GM18508 (cell line): ENCODE measurements around the gene SLAMF9.

Experiments used
- ATAC-seq: cut with Tn5 transposase; IDR thresholded peaks from one replicate; pipeline ENCODE4 v1.9.1; 2021; ENCODE audit warnings: moderate number of reproducible peaks; ENCODE audit not compliant: insufficient read depth, unreplicated experiment

Gene SLAMF9

DNA sequence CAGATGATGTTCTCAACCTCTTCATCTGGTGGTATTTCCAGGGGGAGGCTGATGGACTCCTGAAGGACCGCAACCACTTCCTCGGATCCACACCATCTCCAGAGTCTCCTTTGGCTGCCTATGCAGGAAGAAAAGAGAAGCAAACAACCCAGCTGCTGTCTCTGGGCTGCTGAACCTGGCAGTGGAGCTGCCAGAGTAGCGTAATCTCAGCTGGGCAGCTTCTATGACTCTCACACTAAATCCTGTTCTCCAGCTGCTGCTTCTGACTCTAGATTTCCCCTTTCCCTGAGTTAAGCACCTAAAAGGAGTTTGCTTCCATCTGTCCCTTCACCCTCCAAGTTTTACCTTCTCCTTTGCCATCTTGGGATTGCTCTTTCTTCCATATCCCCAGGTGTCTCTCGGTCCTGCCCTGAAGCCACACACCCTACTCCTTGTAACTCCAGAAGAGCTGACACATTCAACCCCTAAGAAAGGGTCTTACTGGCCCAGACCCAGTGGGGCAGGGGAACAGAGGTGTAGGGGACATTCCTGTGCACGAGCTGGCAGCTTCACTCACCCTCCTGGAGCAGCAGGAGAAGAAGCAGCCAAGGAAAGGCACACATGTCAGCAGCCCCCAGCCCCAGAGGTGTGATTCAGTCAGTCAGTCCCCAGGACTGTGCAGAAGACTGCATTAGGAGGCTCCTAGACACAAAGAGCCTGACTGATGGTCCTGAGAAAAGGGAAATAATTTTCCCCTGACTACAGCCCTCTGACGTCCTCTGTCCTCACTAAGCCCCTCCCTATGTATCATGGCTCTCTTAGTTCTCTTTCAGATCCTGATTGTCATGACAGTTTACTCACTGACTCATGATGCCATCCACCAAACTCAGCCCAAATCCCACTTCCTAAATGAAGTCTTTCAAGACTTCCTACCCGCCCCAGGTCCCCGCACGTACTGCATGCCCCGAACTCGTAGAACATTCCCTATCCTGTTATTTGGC is at the start of gene SLAMF9:
Gene SLAMF9 (minus strand): TSS at position 702 of the 980 bp plus-strand sequence. CDS start 100 bp downstream, at position 602.
- ATAC-seq = no peak

DNA sequence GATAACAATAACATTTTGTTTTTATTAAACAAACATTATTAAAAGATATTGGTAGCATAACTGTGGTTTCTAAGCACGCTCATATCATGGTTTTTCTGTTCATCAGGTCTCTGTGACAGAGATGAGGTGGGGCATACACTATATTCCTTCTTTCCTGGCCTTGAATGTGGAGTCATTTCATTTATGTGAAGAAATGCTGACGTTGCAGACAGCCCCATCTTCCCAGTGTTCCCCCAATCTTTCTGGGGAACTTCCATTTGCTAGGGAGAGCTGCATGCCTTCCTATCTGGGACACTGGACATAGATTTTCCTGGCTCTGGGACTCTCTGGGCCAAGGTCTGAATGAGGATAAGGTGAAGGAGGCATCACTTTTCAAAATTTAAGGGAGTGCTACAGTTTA is 47.4 kb upstream of the SLAMF9 start:
- no peak for ATAC-seq

DNA sequence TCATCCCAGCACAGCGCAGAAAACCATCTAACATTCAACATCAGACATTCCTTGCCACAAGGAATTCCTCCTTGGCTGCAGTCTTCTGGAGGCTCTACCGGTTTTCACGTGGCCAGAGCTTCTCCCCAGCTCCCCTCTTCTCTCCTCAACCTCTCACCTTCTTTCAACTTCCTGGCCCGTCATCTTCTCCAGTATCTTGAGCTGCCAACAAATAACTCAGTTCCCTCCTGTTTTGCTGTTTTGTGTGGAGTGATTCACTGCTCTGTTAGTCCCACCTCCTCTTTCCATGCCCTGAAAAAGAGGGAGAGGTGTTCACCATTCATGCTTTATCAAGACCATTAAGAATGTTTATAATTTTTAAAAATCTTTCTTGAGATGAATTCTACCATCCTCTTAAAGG is 45.2 kb upstream of the SLAMF9 start:
- ATAC-seq = no peak

DNA sequence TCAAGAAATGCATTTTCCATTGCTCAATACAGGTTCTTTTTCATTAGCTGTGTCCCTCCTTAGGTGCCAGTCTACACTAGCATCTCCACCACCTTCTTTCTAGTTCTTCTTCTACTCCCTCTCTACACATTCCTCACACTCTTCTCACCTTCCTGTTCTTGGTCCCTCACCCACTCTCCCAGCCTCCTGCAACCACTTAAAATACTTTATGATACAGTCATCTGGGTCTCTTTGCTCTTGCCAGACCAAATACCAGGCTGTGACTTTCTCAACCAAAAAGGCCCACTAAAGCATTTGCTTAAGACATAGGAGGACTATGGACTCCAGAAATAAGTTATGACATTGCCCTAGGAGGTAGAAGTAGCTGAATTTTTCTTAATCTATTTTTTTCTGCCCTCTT is 42.6 kb upstream of the SLAMF9 start:
- ATAC-seq = no peak

DNA sequence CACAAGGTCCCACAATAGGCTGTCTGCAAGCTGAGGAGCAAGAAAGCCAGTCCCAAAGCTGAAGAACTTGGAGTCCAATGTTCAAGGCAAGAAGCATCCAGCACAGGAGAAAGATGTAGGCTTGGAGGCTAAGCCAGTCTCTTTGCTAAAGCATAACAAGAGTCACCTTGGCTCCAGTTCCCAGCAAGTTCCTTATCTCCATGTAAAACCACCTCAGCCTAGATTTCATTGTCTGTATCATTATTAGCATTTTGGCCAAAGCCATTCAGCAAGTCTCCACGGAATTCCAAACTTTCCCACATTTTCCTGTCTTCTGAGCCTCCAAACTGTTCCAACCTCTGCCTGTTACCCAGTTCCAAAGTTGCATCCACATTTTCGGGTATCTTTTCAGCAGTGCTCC is 40.9 kb upstream of the SLAMF9 start:
- ATAC-seq = no peak

DNA sequence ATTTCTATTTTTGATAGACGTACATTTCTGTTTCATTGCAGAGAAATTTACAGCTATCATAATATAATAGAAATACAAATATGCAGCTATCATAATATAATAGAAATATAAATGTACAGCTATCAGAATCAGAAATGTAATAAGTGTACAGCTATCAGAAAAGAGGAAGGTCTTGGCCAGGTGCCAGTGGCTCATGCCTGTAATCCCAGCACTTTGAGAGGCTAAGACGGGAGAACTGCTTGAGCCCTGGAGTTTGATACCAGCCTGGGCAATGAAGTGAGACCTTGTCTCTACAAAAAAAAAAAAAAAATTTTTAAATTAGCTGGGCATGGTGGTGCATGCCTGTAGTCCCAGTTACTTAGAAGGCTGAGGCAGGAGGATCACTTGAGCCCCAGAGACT is 39.9 kb upstream of the SLAMF9 start:
- ATAC-seq = no peak

DNA sequence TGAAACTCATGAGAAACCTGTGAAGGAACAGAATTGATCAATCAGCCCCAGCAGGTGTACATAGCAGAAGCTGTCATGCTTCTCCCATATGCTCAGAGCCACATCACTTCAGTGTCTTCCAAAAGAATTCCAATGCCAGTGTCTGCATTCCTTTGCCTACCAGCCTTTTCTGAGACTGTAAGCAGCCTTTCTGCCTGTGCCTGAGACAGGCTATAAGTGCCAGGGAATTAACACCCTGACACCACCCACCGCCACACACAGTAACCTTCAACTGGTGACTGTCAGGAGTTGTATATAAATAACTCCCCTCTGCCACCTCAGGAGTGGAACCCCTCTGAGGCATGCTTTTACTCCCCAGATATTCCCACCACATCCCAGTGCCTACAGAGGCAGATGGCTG is 38.1 kb upstream of the SLAMF9 start:
- ATAC-seq = no peak

DNA sequence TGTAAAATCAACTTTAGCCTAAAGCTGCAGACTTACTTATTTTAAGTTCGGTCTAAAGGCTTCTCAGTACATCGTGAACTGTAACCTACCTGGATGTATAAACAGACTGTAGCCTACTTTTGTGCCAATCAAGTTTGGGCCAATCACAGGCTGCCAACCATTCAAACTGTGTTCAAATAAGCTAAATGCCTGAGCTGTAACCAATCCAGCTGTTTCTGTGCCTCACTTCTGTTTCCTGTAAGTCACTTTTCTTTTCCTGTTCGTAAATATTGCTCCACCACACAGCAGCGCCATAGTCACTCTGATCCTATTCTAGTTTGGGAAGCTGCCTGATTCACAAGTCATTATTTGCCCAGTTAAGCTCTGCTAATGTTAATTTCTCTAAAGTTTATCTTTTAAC is 37.5 kb upstream of the SLAMF9 start:
- no peak for ATAC-seq

DNA sequence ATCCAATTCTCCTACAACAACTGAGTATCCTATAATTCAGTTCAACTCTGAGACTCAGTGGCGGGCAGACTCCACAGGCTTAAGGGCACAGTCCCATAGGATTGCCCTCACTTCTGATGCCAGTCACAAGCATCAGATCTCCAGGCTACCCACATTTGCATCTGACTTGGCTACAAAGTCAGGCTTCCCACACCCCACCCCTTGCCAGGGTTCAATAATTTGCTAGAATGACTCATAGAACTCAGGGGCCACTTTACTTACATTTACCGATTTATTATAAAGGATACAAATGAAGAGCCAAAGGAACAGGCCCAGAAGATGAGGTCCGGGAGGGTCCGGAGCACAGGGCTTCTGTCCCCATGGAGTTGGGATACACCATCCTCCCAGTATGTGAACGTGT is 36.0 kb upstream of the SLAMF9 start:
- no peak for ATAC-seq

DNA sequence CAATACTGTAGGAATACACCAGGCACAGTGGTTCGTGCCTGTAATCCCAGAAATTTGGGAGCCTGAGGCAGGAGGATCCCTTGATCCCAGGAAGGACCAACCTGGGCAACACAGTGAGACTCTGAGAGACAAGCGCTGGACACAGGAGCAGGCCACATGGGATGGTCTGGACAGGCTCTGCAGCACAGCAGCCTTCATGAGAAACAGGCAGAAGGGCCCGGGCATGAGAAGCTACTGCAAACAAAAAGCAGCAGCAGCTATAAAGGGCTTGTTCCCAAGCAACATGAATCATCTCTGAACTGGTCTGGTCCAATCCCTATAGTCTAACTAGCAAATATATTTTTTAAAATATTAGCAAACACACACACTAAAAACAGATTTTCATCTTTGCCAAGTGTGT is 35.5 kb upstream of the SLAMF9 start:
- ATAC-seq = no peak

DNA sequence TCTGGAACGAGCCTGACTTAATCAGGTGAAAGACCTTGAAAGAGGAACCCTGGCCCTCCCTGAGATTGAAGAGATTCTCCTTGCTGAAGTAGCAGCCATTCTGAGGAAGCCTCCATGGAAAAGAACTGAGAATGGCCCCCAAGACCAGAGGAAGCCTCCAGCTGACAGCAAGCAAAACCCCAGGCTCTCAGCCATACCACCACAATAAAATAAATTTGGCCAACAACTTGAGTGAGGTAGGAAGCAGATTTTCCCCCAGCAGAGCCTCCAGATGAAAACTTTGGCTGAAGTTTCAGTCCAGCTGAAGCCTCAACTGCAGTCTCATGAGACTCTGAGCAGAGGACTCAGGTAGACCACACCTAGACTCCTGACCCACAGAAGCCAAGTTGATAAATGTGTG is 34.0 kb upstream of the SLAMF9 start:
- ATAC-seq = no peak

DNA sequence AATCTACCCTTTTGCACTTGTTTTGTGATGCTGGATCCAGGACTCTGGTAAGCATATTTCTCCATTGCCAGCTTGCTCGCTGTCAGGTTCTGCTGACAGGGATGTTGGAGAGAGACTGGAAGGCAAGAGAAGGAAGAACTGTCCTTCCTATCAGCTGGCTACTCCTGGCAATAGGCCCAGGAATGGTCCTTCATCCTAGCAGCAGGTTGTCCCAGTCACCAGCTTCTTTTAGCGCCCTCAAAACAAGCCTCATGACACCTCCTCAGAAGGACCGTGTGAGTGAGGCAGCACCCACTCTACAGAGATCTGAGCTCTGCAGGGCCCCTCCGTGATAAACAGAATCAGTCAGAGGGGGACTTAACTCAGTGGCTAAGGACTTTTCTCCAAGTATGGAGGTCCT is 33.1 kb upstream of the SLAMF9 start:
- no peak for ATAC-seq

DNA sequence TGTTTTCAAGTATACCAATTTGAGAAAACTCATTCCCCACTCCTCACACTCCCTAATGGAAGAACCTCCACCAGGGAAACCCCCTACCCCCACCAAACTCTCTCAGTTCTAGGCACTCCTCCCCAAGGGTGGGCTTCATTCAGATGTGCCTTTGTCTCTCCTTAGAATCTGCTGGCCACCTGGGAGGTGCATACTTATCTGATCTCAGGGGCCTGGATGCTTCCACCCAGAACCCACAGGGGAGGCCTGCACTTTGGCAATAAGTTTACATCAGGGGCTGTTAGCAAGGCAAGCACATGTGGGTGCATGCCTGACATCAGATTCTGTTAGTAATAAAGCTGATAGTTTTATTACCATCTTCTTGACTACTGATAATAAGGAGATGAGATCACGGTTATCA is 32.5 kb upstream of the SLAMF9 start:
- no peak for ATAC-seq

DNA sequence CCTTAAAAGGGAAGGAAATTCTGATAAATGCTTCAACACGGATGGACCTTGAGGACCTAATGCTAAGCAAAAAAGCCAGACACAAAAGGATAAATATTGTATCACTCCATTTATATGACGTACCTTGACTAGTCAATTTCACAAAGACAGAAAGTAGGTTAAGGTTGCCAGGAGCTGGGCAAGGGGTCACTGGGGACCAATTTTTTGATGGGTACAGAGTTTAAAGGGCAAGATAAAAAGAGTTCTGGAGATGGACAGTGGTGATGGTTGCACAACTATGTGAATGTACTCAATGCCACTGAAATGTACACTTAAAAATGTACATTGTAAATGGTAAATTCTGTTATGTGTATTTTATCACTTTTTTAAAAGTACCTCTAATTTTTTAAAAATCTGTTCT is 32.1 kb upstream of the SLAMF9 start:
- no peak for ATAC-seq

DNA sequence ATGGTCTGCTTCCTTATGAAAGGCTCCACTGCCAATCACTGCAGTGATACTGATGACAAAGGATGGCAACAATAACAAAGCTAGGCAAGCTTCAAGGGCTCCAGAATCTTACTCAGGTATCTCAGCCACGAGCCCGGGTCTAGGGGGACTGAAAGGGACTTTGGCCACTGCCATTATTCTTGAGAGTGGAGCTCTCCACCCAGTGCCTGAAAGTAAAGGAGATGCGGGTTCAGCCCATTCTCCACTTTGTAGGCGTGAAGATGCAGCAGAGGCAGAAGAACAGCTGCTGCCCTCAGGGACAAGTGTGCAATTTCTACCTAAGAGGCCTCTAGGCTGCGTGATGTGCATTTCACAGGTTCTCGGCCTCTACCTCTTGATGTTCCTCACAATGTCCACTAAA is 31.4 kb upstream of the SLAMF9 start:
- ATAC-seq = no peak

DNA sequence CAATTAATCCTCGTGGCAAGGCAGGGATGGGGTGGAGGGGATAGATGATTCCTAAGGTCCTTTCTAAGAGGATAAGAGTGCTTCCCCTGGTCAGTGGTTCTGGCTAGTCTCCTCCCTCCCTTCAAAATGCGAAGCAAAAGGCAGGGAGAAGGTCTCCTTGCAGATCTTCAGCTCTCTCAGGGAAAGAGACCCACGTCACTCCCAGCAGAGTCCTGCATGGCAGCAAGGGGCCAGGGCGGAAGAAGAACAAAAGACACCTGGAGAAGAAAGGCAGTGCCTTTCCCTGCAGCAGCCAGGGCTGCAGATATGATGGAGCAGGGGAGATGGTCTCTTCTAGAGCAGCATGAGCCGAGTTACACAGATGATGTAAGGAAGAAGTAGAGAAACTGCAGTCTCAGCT is 29.6 kb upstream of the SLAMF9 start:
- no peak for ATAC-seq

DNA sequence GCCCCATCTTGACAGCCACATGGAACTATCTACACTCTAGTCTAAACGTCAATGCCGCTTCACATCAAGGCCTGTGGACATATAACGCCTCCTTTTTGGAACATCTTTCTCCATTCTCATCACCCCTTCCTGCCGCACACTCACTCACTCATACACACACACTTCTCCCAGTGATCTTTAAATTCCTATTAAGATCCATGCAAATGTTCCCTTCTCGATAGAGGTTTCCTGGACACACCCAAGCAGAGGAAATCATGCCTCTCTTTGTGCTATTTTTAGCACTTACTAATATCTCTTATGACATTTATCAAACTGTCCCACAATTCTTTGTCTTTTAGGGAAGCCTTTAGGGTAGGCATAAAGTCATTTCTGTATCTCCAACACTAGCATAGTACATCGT is 28.2 kb upstream of the SLAMF9 start:
- no peak for ATAC-seq

DNA sequence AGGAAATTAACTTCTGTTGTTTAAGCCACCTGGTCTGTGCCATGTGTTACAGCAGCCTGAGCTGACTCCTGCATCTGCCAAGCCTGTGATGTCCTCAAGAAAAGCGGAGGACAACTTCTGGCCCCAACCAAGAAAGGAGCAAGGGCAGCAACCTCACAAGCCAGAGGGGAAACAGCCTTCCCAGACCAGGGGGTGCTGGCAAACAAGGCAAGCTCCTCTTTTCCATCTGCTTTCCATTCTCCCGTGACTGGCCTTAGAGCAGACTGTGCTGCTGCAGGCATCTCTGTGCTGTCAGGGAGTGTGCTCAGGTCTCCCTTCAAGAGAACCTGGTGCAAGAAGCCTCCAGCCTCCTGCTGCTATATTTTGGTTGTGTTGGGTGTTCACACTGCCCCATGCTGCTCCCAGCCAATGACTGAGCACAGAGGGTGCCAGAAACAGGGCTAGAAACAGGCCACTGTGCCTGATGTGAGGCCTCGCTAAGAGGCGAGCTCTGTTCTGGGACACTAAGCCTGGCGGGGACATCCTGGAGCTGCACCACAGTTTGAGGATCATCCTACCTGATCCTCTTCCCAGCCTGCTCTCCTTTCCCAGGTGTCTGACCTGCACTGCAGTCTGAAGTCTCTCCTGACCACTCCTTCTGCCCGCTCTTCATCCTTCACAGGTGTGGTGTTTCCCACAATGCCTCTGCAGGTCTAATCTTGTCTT is 27.5 kb upstream of the SLAMF9 start:
- no peak for ATAC-seq

DNA sequence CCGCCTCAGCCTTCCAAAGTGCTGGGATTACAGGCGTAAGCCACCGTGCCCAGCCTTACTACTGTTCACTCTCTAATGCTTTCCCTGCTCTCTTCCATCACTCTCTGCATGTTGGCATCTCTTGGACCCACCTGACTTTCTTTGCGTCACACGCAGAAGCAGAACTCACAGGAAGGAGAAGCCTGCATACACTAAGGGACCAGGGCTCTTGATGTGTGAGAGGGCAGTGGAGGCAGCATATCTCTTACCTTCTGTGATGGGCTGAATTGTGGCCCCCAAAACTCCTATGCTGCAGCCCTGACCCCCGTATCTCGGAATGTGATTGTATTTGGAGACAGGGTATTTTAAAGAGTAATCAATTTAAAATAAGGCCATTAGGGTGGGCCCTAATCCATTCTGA is 26.7 kb upstream of the SLAMF9 start:
- no peak for ATAC-seq

DNA sequence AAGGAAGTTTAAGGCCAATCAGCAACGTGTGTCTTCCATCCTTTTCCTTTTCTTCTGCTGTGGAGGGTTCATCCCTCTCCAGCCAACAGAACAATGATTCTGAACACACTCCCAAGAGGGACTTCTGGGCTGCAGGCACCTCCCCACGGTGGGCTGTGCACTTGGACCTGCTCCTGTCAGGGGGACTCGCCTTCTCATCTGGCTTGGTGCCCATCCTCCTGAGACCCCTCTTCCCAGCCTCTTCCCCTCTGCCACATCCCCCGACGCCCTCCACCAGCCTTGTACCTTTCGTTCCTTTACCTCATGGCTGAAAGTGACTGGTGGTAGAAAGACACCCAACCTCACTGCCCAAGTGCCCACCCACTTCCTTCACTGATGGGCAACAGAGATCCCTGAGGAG is 26.0 kb upstream of the SLAMF9 start:
- no peak for ATAC-seq

DNA sequence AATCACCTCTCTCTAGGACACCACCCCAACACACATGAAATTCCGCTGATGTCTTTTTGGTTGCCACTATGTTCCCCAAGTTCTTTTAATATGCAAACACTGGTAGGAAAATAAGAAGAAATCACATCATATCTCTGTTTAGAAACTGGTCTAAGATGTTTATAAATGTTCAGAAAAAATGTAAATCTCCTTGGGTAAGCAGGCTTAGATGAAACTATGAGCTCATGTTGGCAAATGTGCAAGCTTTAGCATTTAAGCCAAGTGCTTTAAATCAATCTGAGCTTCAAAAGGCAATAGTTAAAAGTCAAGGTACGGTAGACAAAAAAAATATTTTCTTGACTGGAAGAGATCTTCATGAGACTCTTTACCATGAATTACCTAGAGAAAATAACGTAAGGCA is 25.2 kb upstream of the SLAMF9 start:
- ATAC-seq = no peak

DNA sequence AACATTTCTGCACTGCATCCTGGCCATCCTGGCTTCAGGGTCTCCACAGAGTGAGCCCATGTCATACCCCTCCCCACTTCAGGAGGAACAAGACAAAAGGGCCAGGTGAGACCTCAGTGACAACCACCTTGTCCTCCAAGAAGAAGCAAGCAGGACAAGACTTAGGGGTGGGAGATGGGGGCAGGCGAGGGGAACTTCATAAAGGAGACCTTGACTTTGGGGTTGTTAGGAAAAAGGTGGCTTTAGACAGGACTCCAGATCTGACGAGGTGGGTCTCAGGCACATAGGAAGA is 24.0 kb upstream of the SLAMF9 start:
- ATAC-seq = no peak
